CD1c-positive myeloid dendritic cell (primary cell): ENCODE results near the gene ORM2.

Source experiments
- DNase-seq: peaks from one replicate; pipeline ENCODE4 v3.0.0-alpha.2; 2016; ENCODE audit errors: extremely low spot score

Gene ORM2

GRCh38 chr9:114370251-114370967 is 40.7 kb downstream of the ORM2 start:
- DNase-seq, result no peak

GRCh38 chr9:114370968-114371320 is 41.3 kb downstream of the ORM2 start:
- DNase-seq, result no peak

GRCh38 chr9:114371343-114371944 is 41.8 kb downstream of the ORM2 start:
- no peak for DNase-seq

GRCh38 chr9:114371973-114372917 is 42.6 kb downstream of the ORM2 start:
- peak; percentile 87 for DNase-seq

- DNase-seq, result peak; percentile 92
Measured at GRCh38 chr9:114372921-114373448, 43.3 kb downstream of the ORM2 start.

GRCh38 chr9:114373960-114374730 is 44.5 kb downstream of the ORM2 start:
- DNase-seq, result no peak

- DNase-seq, result no peak
Measured at GRCh38 chr9:114374936-114375335, 45.3 kb downstream of the ORM2 start.

- no peak for DNase-seq
Measured at GRCh38 chr9:114375386-114376175, 45.9 kb downstream of the ORM2 start.

- DNase-seq, result no peak
Measured at GRCh38 chr9:114376586-114377445, 47.1 kb downstream of the ORM2 start.

- no peak for DNase-seq
Measured at GRCh38 chr9:114378016-114378415, 48.3 kb downstream of the ORM2 start.

GRCh38 chr9:114378883-114379282 is 49.2 kb downstream of the ORM2 start:
- DNase-seq, result no peak
